ENCODE results near the gene ADAMTSL4.

ADAMTSL4 gene

GRCh38 chr1:150534002-150534401 lies 15.2 kb upstream of the ADAMTSL4 start:
- DNase-seq (ENCODE audit: low spot score) = no peak

GRCh38 chr1:150535511-150536287 lies 13.5 kb upstream of the ADAMTSL4 start:
- DNase-seq (ENCODE audit: low spot score) = peak; percentile 53

- no peak for DNase-seq (ENCODE audit: low spot score)
Observed at GRCh38 chr1:150536836-150537731, 12.1 kb upstream of the ADAMTSL4 start.

- peak; percentile 63 for DNase-seq (ENCODE audit: low spot score)
Observed at GRCh38 chr1:150537732-150538684, 11.2 kb upstream of the ADAMTSL4 start.

- peak; percentile 57 for DNase-seq (ENCODE audit: low spot score)
Observed at GRCh38 chr1:150543500-150544143, 5.6 kb upstream of the ADAMTSL4 start.

- peak; percentile 4 for DNase-seq (ENCODE audit: low spot score)
Observed at GRCh38 chr1:150544204-150544603, 5.0 kb upstream of the ADAMTSL4 start.

- no peak for DNase-seq (ENCODE audit: low spot score)
Observed at GRCh38 chr1:150545486-150546032, 3.6 kb upstream of the ADAMTSL4 start.

- DNase-seq (ENCODE audit: low spot score) = no peak
Observed at GRCh38 chr1:150546294-150546937, 2.8 kb upstream of the ADAMTSL4 start.

GRCh38 chr1:150548324-150548631 lies 930 bp upstream of the ADAMTSL4 start:
- no peak for DNase-seq (ENCODE audit: low spot score)

GRCh38 chr1:150549496-150550221 lies 451 bp downstream of the ADAMTSL4 start:
- DNase-seq (ENCODE audit: low spot score) = peak; percentile 75

- DNase-seq (ENCODE audit: low spot score) = no peak
Observed at GRCh38 chr1:150550222-150551050, 1.2 kb downstream of the ADAMTSL4 start.

- no peak for DNase-seq (ENCODE audit: low spot score)
Observed at GRCh38 chr1:150551051-150551783, 2.0 kb downstream of the ADAMTSL4 start.

GRCh38 chr1:150551784-150552127 lies 2.5 kb downstream of the ADAMTSL4 start:
- DNase-seq (ENCODE audit: low spot score) = no peak

- peak; percentile 91 for DNase-seq (ENCODE audit: low spot score)
Observed at GRCh38 chr1:150552128-150552910, 3.1 kb downstream of the ADAMTSL4 start.

- no peak for DNase-seq (ENCODE audit: low spot score)
Observed at GRCh38 chr1:150552911-150553289, 3.7 kb downstream of the ADAMTSL4 start.

- DNase-seq (ENCODE audit: low spot score) = no peak
Observed at GRCh38 chr1:150553392-150554085, 4.3 kb downstream of the ADAMTSL4 start.

GRCh38 chr1:150554086-150554452 lies 4.9 kb downstream of the ADAMTSL4 start:
- no peak for DNase-seq (ENCODE audit: low spot score)

All from AG08396 (cell line).